Stimulated activated CD8-positive, alpha-beta memory T cell treated with anti-CD3 and anti-CD28 coated beads, Interleukin-2, amount 100 ng/mL, for 1 hour (primary cell): ENCODE measurements around the gene CHST11.
"Not testable (repeated sequence)": the region's sequence is repeated elsewhere in the genome, so short reads cannot be mapped to it uniquely, and the experiment has no call there.

Experiments used
- DNase-seq, 2 donors: peaks; one replicate each; pipeline ENCODE4 v3.0.0-alpha.2; 2020; ENCODE audit warnings: low read depth in 2 of 2

CHST11 gene

GRCh38 chr12:104603545-104603973, 146.8 kb downstream of the CHST11 start:
- no peak for DNase-seq

GRCh38 chr12:104604070-104604994, 147.6 kb downstream of the CHST11 start:
- DNase-seq, result peak in 1 of 2 donors; percentile 10

DNA sequence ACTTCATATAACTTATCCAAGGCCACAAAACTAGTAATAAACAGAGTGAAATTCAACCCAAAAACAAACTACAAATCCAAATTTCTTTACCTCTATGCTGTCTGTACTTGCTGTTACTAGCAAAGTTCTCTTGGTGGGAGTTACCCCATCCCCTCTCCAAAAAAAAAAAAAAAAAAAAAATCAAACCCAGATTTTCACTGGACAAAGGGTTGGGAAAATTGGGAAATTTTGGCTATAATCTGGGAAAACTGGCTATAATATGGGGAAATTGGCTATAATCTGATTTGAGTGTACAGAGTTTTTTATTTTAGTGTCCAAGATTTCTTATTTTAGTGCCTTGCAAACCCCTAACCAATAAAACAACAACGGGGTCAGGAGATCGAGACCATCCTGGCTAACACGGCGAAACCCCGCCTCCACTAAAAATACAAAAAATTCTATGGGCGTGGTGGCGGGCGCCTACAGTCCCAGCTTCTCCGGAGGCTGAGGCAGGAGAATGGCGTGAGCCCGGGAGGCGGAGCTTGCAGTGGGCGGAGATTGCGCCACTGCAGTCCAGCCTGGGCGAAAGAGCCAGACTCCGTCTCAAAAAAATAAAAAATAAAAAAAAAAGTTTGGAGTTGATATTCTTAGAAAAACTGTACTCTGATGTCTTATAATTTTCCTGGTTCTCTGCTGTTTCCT, 148.4 kb downstream of the CHST11 start:
- no peak for DNase-seq

GRCh38 chr12:104605685-104606084, 148.9 kb downstream of the CHST11 start:
- DNase-seq, result no peak

DNA sequence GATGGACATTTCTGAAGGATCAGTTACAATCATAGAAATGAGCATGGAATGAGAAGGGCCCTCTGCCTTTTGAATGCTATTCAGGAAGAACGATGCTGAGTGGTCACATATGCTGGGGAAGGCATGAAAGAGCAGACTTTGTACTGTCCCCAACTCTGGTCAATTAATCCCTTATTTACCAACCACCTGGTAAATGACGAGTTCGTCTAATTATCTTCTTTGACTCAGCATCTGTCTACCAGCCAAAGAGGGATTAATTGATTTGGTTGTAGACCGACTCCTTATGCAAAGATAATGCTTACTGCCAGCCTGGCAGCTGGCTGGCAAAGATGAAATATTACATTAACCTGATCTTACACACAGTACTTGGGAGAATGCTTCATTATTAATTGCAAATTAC, 152.2 kb downstream of the CHST11 start:
- DNase-seq, result no peak

GRCh38 chr12:104609445-104609844, 152.7 kb downstream of the CHST11 start:
- no peak for DNase-seq

- DNase-seq, result no peak
Observed at GRCh38 chr12:104610513-104611235, 153.9 kb downstream of the CHST11 start.

DNA sequence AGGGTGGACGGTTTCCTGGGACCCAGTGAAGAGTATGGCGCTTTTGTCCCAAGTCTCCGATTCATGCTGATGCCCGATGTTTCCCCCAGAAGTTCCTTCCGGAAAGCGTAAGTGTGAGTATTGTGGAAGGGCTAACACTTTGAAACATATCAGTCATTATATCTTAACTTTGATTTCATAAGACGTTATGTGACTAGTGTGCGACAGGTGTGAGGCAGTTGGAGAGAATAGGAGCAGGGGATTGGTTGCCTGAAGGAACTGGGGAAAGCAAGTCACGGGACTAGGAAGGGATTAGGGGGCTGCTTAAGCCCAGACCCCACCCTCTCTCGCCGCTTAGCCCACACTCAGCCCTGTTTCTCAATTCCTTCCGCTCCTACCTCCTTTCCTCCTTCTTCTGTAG, 154.9 kb downstream of the CHST11 start:
- DNase-seq, result no peak

GRCh38 chr12:104613372-104613771, 156.6 kb downstream of the CHST11 start:
- not testable (repeated sequence) for DNase-seq

- no peak for DNase-seq
Observed at GRCh38 chr12:104615048-104615561, 158.4 kb downstream of the CHST11 start.

- DNase-seq, result no peak
Observed at GRCh38 chr12:104618691-104619090, 161.9 kb downstream of the CHST11 start.

- no peak for DNase-seq
Observed at GRCh38 chr12:104619305-104619704, 162.6 kb downstream of the CHST11 start.

DNA sequence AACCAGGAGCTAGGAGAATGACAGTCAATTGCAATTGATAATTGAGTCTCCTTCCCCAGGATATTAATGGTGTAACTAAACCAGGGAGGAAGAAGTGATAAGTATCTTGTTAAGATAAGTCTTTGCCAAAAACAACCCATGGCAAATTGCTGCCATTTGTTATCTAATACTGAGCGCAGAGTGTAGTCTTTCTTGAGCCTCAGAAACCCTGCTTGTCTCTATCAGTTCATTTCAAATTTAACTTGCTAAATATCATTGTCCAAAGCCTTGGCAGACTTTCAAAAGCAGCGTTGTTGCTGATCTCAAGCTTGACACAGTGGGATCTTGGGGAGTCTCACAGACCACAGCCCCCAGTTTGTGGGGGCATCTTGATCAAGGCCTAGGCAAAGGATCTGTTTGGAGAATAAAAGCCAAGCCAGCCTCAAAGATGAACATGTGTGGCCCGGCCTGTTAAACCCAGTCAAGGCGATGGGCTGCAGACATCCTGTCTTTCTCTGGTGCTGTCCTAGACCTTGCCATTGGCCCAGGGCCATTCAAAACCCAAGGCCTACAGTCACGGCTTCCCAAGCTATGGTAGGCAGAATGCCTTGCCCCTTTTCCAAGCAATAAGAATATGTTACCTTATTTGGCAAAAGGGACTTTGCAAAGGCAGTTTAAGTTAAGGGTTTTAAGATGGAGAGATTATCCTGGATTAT, 164.2 kb downstream of the CHST11 start:
- DNase-seq, result no peak

DNA sequence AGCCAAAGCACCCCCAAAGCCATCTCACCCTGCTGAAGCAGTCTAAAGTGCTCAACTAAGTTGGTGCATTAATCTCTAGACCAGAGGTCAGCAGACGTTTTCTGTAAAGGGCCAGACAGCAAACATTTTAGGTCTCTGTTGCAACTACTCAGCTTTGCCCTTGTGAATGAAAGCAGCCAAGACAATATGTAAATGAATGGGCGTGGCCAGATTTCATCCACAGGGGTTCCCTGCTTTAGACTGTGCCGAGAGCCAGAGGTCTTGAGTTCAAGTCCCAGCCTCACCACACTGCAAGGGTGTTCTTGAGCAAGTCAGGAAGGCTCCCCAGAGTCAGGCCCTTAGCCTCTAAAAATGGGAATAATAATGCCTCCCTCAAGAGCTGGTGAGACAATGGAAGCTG, 166.2 kb downstream of the CHST11 start:
- no peak for DNase-seq

- DNase-seq, result no peak
Observed at GRCh38 chr12:104623883-104624282, 167.1 kb downstream of the CHST11 start.

DNA sequence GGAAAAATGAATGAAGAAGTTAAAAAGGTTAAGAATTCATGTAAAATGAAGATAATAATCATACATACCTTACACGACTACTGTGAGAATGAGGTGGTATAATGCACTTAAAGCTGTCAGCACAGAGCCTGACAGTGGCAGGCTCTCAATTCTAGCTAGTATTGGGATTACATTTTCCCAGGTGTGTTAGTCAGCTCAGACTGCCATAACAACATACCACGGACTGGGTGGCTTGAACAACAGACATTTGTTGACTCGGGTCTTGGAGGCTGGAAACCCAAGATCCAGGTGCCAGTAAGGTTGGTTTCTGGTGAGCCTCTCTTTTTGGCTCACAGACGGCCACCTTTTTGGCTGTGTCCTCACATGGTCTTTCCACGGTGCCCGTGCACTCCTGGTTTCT, 167.8 kb downstream of the CHST11 start:
- DNase-seq, result no peak

DNA sequence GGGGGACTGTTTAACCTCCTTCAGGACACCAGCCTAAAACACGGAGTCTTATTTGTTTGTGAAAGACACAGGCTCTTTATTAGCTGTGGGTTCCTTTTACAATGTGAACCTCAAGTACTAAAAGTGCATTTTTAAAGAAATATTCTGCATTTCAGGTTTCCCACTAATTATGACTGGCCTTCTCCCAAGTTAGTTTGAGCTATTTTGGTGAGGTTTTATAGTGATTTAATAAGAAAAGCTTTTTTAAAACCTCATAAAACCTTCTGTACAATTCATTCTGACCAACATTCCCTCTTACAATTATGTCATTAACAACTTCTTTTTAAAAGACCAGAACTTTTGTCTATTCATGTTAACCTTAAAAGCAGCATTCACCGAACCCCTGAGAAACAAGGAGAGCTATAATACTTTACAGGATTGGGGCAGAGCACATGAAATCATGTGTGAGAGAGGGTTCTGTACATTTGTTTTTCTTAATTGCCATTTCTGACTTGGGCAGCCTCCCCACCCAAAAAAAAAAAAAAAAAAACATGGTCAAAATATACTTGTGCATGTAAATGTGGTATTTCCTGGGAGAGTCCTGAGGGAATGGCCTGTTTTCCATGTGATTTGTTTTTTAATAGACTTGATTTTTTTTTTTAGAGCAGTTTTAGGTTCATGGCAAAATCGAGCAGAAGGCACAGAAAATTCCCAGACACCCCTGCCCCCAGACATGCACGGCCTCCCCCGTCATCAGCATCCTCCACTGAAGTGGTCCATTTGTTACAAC, 169.5 kb downstream of the CHST11 start:
- DNase-seq, result no peak

- no peak for DNase-seq
Observed at GRCh38 chr12:104627231-104627989, 170.7 kb downstream of the CHST11 start.

GRCh38 chr12:104627990-104628830, 171.5 kb downstream of the CHST11 start:
- DNase-seq, result no peak
